ENCODE data around the gene HMCN2.

The HMCN2 gene

DNA sequence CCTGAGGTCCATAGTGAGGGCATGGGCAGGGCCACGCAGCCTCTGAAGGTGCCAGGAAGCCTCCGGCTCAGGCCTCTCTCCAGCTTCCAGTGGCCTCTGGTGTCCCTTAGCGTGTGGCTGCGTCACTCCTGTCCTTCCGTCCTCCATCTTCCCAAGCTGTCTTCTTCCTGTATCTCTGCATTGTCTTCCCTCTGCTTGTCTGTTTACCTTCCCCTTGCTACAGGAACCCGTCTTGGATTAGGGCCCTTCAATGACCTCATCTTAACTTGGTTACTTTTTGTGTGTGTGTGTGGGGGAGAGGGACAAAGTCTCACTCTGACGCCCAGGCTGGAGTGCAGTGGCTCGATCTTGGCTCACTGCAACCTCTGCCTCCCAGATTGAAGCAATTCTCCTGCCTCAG, 193.6 kb downstream of the HMCN2 start:
- no peak for DNase-seq

DNA sequence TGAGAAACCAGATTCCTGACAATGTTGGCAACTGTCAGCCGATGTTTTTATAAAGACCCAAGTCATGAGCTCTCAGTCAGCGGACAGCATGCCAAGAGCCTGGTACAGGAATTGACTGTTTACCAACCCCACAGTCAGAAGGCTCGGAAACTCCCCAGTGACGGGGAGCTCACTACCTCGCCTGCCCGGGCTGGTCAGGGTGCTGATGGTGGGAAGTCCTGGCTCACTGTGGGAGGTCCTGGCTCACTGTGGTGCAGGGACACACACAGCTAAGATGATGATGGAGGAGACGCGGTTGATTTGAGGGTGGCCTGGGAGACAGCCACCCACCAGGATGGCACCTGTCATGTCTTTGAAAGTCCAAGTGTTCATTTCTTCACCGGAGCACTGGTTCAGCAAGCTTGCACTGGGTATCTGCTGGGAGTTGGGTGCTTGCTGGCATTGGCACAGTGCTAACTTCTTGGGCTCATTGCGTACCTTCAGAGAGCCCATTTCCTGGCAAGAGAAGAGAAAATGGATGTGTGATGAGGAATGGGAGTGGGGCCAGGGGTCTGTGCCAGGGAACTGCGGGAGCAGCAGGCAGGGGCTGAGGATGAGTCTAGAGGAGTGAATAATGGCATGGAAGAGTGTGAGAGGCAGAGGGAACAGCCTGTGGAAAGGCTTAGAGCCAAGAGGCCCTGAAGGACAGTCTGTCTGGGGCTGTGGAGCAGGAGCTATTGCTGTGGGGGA, 194.5 kb downstream of the HMCN2 start:
- DNase-seq = no peak

DNA sequence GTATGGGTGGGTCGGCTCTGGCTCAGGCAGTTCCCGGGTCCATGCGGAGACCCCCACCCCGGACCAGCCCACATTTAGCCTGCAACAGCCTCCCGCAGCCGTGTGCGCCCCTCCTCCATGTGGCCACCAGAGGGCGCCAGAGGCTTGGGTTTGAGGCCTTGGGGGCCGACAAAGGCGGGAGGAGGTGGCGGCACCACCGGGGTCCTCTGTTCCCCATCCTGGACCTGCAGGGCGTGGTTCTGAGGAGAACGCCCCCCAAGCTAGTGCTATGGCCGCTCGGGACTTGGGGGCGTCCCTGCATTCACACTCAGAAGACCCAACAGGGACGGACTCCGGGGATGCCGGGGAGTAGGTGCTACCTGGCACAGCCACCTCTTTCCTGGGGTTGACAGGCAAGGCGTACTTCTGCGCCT, 195.7 kb downstream of the HMCN2 start:
- DNase-seq = peak; percentile 87

DNA sequence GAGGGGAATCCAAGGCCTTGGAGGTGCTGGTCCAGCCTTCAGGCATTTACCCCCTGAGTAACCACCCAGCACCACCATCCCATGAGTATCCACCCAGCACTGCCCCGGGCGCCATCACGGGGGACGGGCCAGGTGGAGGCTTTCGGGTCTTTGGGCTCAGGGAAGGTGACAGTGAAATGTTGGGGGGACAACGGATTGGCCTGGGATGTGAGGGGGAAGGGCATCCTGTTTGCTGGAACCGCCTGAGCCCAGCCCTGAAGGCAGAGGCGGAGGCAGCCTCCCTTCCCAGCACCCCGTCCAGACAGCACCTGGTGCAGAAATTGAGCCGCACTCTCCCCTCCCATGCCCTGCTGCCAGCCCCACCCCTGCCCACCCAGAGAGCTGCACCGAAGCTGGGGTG, 196.2 kb downstream of the HMCN2 start:
- DNase-seq = no peak

GRCh38 chr9:130462685-130463540, 197.4 kb downstream of the HMCN2 start:
- DNase-seq = no peak

DNA sequence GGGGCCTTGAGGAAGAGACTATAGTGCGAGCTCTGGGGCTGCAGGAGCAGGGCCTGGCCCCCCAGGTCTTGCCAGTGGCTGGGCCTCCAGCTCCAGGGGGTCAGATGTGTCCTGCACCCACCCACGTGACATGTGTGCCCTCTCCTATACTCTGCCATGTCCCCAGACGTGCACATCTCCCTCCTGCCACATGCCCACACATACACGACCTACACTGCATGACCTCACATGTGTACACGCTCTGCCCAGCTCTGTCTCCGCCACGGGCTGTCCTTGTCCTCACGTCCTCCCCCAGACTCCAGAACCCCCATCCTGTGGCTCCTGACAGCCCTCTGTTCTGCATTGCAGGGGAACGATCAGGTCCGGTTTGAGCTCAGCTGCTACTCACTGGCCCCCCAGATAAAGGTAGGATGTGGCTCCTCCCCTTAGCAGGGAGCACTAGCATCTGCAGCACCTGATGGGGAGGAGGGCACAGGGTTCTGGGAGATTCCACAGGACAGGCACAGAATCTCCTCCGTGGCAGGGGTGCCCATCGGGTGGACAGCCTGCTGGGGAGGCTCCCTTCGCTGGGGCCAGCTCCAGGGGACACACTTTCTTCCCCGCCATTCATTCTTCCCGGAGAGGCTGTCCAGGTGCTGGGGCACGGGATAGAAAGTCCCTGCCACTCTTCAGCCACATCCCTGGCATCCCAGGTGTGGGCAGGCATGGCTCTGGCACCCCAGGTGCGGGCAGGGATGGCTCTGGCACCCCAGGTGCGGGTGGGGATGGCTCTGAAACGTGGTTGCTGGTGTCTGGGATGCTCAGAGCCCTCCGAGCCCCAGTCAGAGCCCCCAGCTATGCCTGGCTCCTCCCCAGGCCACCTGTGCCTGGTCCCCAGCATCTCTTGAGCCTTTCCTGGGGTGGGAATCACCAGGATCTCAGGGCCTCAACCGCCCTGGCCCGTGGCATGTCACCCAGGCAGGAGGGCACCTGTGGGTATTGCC, 198.5 kb downstream of the HMCN2 start:
- no peak for DNase-seq

GRCh38 chr9:130465383-130466096, 200.0 kb downstream of the HMCN2 start:
- no peak for DNase-seq

DNA sequence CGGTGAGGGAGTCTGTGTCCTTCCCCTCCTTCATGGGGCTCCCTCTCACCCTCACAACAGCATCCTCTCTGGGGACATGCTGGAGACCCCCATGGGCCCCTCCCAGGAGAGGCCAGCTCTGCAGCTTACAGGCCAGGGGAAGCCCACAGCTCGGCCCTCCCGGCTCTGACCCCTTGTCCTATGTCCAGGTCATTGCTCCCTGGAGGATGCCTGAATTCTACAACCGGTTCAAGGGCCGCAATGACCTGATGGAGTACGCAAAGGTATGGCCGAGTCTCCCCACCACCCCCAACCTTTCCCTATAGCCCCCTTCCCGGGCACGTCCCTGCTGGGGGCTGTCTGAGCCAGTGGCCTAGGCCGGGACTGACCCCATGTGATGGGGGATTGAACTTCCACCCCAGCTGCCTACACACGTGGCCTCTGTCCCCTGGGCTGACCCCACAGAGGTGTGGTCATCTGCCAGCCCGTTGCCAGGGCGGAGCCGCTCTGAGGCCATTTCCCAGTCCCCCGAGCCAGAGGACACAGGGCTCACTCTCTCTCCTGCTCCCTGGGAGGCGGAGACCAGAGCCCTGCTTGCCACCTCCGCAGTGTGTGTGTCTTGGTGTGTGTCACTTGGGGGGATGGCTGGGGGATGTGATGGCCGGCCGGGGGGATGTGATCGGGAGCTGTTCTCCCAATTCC, 201.1 kb downstream of the HMCN2 start:
- no peak for DNase-seq

- no peak for DNase-seq
Observed at GRCh38 chr9:130467316-130467715, 201.8 kb downstream of the HMCN2 start.

DNA sequence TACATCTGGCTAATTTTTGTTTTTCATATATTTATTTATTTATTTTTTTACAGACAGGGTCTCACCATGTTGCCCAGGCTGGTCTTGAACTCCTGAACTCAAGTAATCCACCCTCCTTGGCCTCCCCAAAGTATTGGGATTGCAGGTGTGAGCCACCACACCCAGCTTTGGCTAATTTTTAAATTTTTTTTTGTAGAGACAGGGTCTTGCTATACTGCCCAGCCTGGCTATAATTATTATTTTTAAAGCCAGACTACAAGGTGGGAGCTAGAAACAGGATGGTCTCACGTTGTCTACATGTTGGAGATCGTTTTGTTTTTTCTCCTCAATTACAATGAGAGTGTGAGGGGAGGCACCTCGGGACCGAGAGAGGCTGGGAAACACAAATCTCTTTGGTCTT, 203.0 kb downstream of the HMCN2 start:
- DNase-seq = no peak

- no peak for DNase-seq
Observed at GRCh38 chr9:130470269-130470668, 204.7 kb downstream of the HMCN2 start.

DNA sequence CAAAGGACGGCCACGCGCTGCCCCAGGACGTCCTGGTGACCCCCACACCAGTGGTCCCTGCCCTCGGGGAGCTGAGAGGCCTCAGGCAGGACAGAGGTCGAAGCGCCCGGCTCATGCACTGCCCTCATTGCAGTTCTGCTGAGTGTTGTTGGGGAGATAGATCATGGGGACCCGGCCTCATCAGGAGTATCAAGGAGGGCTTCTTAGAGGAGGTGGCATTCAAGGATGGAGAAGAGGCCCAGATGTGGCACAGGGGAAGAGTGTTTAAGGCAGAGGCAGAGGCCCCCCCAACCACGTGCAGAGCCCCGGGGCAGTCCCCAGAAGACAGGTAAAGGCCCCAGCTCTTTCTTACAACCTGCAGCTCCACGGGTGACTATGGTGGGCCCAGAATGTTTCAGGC, 205.4 kb downstream of the HMCN2 start:
- DNase-seq = no peak

DNA sequence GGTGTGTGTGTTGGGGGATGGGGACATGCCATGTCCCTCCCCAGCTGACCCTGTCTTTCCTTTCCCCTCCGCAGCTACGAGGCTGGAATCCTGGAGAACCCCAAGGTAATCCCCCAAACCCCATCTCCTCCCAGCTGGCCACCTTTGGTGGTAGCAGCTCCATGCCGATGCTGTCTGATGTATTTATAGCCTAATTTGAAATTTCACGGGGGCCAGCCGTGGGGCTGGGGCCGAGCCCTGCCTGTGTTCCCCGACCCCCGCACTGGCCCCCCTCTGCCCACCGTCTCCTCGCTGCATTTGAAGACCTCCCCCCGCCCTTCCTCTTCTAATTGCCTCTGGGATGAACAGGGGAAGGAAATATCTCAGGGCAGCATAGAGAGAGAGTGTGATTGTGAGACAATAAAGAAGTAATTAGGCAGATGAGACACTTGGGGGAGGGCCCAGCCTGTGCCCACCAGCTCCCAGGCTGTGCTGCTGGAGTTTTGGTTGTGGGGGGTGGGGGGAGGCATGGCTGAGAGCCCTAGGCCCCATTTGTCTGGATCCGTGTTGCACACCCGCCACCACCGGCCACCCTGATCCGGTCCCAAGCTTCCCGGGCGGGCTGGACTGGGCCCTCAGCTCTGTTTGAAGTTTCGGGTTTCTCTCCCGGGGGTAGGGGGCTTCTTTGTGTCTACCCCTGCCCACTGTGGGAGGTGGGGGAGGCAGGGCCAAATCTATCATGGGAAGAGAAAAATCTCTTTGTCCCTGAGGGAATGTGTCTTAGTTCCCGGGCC, 206.0 kb downstream of the HMCN2 start:
- no peak for DNase-seq

- no peak for DNase-seq
Observed at GRCh38 chr9:130472184-130472705, 206.7 kb downstream of the HMCN2 start.

DNA sequence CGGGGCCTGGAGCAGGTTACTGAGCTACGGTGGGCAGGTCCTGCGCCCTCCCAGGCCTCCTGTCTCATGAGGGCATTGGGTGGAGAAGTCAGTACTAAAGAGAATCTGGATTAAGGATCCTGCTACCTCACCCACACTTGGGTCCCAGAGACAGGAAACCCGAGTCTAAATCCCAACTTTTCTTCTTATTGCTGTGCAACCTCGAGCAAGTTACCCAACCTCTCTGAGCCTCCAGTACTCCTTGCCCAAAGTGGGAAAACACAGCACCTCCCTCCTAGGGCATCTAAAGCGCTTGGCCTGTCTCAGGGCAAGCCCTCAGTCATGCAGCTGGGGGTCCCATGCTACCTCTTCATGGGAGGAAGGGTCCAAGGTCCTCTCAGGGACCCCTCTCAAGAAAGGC, 207.4 kb downstream of the HMCN2 start:
- DNase-seq = no peak

GRCh38 chr9:130473566-130473965, 208.0 kb downstream of the HMCN2 start:
- no peak for DNase-seq

DNA sequence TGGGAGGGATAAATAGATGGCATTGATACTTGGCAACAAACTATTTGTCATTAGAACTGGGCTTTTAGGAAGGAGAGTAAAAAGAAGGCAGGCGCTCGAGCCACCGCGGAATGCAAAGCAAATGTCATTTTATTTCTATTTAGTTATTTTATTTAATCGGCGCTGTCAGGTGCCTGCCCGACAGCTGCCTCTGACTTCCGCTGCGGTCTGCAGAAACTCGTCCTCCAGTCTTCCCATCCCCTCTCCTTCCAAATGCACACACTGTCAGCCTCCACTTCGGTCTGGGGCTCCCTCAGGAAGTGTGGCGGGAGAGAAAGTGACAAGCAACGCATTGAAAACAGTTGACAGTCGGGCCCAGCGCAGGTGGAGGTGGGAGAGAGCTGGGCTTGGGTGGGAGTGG, 208.5 kb downstream of the HMCN2 start:
- no peak for DNase-seq

GRCh38 chr9:130476151-130476730, 210.7 kb downstream of the HMCN2 start:
- no peak for DNase-seq

DNA sequence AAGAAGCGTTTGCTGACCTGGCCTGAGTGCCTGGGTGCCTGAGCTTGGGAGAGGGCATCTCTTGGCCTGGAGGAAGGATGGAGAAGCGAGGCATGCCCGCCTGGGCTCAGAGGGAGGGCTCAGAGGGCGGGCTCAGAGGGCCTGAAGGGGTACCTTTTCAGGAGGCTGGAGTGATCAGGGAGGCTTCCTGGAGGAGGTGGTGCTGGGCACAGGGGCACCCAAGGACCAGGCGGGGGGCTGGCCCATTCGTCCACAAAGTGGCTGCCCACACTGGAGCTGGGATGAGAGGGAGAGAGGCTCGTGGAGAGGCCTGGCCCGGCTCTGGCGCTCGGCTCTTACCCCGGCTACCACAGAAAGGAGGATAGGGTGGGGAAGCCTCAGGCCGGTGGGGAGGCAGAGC, 212.0 kb downstream of the HMCN2 start:
- no peak for DNase-seq

DNA sequence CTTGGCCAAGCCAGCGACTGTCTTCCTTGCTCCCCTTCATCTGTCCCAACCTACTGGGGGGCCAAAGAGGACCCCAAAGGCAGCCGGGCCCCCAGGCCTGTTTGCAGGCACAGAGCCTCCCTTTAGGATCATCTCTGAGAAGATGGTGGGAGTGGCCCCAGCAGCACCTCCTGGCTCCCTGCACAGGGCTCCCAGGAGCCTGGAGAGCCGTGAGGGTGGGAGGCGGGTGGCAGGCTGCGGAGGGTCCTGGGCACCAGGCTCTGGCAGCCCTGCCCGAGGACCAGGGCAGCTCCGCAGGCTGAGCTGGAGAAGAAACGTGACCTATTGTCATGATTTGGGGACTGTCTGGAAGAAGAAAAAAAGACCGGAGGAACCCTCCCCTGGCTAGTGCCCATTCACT, 212.6 kb downstream of the HMCN2 start:
- DNase-seq = no peak

All from 8988T (cell line).